Measurements from ENCODE around the gene SSUH2. TPM values are rescaled to one million over a fixed set of nuclear protein-coding genes. Genes with fewer than 3 reads are reported as not detected.

SSUH2 gene
- total RNA-seq, 1 donor from 2014 or later = 0.57 TPM

- Mint-ChIP-seq H3K9me3 (ENCODE audit: low read depth) (peaks cover 3% of the 10 kb centered on the region), H3K4me3 (ENCODE audit: low read depth) (no peak overlapping the region), H3K27ac (no peak overlapping the region), H3K36me3 (ENCODE audit: insufficient read depth) (peaks cover 1% of the 10 kb centered on the region), H3K27me3 (peaks cover 38% of the 10 kb centered on the region), H3K4me1 (ENCODE audit: low read depth) (peaks cover 23% of the 10 kb centered on the region)
- no peak for DNase-seq (ENCODE audit: low spot score, unreplicated experiment)
- no peak for TF ChIP-seq CTCF (IDR thresholded peaks at IDR 0.05; ENCODE audit: unreplicated experiment)
These were observed 9.5 kb downstream of the SSUH2 start for GRCh38 chr3:8635125-8635524.

GRCh38 chr3:8632402-8633237 lies 12.0 kb downstream of the SSUH2 start:
- Mint-ChIP-seq H3K27ac (no peak overlapping the region), H3K4me3 (ENCODE audit: low read depth) (no peak overlapping the region)

GRCh38 chr3:8631661-8632060 lies 12.9 kb downstream of the SSUH2 start:
- DNase-seq (ENCODE audit: low spot score, unreplicated experiment) = no peak
- H3K9me3 Mint-ChIP-seq (ENCODE audit: low read depth) = peaks cover 2% of the 10 kb centered on the region
- H3K27me3 Mint-ChIP-seq = peaks cover 37% of the 10 kb centered on the region
- TF ChIP-seq CTCF (IDR thresholded peaks at IDR 0.05; ENCODE audit: unreplicated experiment) = no peak
- H3K27ac Mint-ChIP-seq = no peak overlapping the region
- no peak overlapping the region for H3K4me3 Mint-ChIP-seq (ENCODE audit: low read depth)
- H3K36me3 Mint-ChIP-seq (ENCODE audit: insufficient read depth) = peaks cover 1% of the 10 kb centered on the region
- peaks cover 2% of the 10 kb centered on the region for H3K4me1 Mint-ChIP-seq (ENCODE audit: low read depth)

More at GRCh38 chr3:8632402-8633237, 12.0 kb downstream of the SSUH2 start:
- no peak for TF ChIP-seq CTCF (IDR thresholded peaks at IDR 0.05; ENCODE audit: unreplicated experiment)
- Mint-ChIP-seq H3K27me3 (peaks cover 38% of the 10 kb centered on the region), H3K4me1 (ENCODE audit: low read depth) (peaks cover 4% of the 10 kb centered on the region), H3K36me3 (ENCODE audit: insufficient read depth) (peaks cover 1% of the 10 kb centered on the region), H3K9me3 (ENCODE audit: low read depth) (peaks cover 3% of the 10 kb centered on the region)
- no peak for DNase-seq (ENCODE audit: low spot score, unreplicated experiment)

- Mint-ChIP-seq H3K4me1 (ENCODE audit: low read depth) (peaks cover 2% of the 10 kb centered on the region), H3K4me3 (ENCODE audit: low read depth) (no peak overlapping the region), H3K9me3 (ENCODE audit: low read depth) (no peaks in the 10 kb centered on the region), H3K27ac (no peak overlapping the region), H3K27me3 (peaks cover 38% of the 10 kb centered on the region), H3K36me3 (ENCODE audit: insufficient read depth) (no peaks in the 10 kb centered on the region)
- TF ChIP-seq CTCF (IDR thresholded peaks at IDR 0.05; ENCODE audit: unreplicated experiment) = no peak
- no peak for DNase-seq (ENCODE audit: low spot score, unreplicated experiment)
These were observed 15.2 kb downstream of the SSUH2 start for GRCh38 chr3:8629151-8630021.

- Mint-ChIP-seq H3K27ac (no peak overlapping the region), H3K4me3 (ENCODE audit: low read depth) (no peak overlapping the region), H3K27me3 (peaks cover 33% of the 10 kb centered on the region)
These were observed 16.6 kb downstream of the SSUH2 start for GRCh38 chr3:8627949-8628348.

More at GRCh38 chr3:8627949-8628348, 16.6 kb downstream of the SSUH2 start:
- Mint-ChIP-seq H3K36me3 (ENCODE audit: insufficient read depth) (no peaks in the 10 kb centered on the region), H3K9me3 (ENCODE audit: low read depth) (no peaks in the 10 kb centered on the region), H3K4me1 (ENCODE audit: low read depth) (peaks cover 7% of the 10 kb centered on the region)
- no peak for TF ChIP-seq CTCF (IDR thresholded peaks at IDR 0.05; ENCODE audit: unreplicated experiment)
- DNase-seq (ENCODE audit: low spot score, unreplicated experiment) = no peak

Data from progenitor cell of endocrine pancreas (in vitro differentiated cells).